GM21515 (cell line): ENCODE data around the gene SRSF9.

Source experiments
- ATAC-seq: cut with Tn5 transposase; IDR thresholded peaks from one replicate; pipeline ENCODE4 v1.9.1; 2021; ENCODE audit not compliant: unreplicated experiment

Gene SRSF9

DNA sequence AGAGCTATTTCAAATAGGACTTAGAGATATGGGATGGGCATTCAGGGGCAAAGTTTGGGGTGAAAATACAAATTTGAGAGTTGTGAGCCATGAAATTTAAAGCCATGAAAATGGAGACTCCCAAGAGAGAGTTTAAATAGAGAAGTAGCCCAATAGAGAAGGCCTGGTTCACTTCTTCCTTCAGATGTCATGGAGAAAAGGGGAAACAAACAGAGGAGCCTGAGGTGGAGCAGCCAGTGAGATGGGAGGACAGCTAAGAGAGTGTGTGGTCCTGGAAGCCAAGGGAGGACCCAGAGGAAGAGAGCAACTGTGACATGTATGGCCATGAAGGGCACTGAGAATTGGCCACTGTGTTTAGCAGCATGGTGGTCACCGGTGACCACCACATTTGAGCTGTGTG is 14.1 kb upstream of the SRSF9 start:
- ATAC-seq: no peak

DNA sequence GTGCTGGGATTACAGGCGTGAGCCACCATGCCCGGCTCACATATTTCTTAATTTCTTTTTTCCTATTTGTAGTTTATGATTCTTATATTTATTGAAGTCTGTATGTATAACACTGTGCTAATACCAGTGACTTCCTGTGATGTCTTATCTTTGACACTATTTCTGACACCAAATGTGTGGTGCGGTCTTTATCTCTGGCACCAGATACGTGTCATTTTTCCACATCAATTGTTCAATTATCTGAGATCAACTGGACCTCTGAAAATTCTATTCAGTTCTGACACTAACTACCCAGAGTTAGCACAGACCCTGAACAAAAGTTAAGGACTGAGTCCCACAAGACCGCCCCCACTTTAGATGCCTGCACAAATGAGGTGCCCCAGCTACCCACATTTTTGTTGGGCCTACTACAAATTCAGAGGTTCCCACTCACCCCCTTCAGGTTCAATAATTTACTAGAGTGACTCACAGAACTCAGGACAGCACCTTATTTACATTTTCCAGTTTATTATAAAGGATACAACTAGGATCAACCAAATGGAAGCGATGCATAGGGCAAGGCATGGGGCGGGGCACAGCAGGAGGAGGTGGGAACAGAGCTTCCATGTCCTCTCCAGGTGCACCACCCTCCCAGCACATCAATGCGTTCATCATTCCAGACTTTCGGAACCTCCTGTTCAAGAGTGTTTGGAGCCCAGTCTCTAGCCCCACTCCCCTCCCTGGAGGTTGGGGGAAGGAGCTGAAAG is 11.6 kb upstream of the SRSF9 start:
- no peak for ATAC-seq

GRCh38 chr12:120480211-120480610 is 10.7 kb upstream of the SRSF9 start:
- no peak for ATAC-seq

GRCh38 chr12:120479458-120479857 is 9.9 kb upstream of the SRSF9 start:
- ATAC-seq: no peak

- ATAC-seq: no peak
Measured at GRCh38 chr12:120475643-120476042, 6.1 kb upstream of the SRSF9 start.

DNA sequence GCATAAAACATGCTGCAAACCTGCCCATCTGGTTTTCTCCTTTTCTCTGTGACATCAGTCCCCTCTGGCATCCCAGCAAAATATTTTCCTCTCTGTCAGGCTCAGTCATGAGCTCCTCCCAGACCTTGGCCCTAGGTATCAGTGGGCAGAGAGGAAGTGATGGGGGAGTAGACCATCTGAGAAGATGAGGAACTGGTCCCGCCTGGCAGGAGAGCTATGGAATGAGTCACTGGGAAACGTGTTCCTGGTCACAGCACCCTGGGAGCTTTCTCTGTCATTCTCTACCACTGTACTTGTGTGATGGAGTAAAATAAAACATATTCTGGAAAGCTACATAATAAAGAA is 5.0 kb upstream of the SRSF9 start:
- no peak for ATAC-seq

DNA sequence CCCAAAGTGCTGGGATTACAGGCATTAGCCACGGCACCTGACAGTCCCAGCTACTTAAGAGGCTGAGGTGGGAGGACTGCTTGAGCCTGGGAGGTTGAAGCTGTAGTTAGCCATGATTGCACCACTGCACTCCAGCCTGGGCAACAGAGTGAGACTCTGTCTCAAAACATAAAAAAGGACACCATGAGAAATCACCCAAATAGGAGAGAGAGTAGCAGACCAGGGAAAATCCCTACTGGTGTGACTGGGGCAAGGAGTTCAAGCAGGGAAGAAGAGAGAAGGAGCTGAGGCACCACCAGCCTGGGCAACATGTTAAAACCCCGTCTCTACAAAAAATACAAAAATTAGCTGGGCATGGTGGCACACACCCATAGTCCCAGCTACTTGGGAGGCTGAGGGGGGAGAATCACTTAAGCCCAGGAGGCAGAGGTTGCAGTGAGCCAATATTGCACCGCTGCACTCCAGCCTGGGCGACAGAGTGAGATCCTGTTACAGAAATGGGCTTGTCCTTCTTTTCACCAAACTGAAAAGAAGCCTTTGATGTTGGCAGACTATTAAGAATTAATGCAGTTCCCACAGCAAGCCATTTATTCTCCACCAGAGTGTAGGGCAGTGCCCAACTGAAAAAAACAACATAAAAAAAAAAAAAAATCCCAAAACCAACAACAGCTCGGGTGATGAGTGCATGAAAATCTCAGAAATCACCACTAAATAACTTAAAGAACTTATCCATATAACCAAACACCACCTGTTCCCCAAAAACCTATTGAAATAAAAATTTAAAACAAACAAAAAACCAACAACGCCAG is 4.5 kb upstream of the SRSF9 start:
- no peak for ATAC-seq

GRCh38 chr12:120472521-120472920 is 3.0 kb upstream of the SRSF9 start:
- no peak for ATAC-seq

- ATAC-seq: no peak
Measured at GRCh38 chr12:120470150-120470784, 719 bp upstream of the SRSF9 start.

- ATAC-seq: peak; percentile 35
Measured at GRCh38 chr12:120468821-120469449, 613 bp downstream of the SRSF9 start.

- ATAC-seq: no peak
Measured at GRCh38 chr12:120468325-120468820, 1.2 kb downstream of the SRSF9 start.

GRCh38 chr12:120467439-120467838 is 2.1 kb downstream of the SRSF9 start:
- no peak for ATAC-seq

DNA sequence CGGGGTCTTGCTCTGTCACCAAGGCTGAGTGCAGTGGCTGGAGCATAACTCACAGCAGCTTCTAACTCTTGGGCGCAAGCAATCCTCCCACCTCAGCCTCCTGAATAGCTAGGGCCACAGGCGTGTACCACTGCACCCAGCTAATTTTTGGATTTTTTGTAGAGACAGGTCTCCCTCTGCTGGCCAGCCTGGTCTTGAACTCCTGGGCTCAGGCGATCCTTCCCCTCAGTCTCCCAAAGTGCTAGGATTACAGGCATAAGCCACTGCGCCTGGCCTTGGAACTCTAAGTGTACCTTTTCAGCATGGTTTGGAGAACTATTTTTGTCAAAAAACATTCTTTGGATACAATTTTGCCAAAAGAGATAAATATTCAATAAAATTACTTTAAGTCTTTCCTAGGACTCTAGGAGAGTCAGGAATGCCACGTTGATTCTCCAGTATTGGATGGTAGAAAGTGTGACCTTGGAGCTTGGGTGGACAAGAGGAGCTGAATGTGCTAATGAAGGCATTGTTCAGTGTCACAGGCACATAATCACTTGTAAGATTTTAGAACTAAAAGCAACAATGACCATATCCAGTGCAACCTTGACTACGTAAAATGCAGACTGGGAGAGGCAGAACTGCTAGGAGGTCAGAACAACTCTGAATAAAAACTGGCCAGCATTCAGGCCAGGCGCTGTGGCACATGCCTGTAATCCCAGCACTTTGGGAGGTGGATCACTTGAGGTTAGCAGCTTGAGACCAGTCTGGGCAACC is 2.8 kb downstream of the SRSF9 start:
- ATAC-seq: no peak

DNA sequence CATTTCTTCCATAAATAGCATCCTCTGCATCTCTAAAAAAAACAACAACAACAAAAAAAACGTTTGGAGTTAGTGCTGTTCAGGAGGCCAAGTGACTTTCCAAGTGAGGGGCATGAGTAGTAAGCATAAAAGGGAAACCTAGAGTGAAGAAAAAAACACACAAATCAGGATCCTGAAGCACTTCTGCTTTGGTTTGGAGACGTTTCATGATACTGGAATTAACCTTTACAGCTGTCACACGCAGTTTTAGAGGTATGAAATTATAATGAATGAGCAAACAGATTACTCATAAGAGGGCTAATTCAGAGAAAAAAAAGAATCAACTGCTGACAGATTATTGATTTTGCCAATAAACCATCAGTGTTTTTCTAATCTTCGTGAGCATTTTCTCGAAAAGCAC is 3.8 kb downstream of the SRSF9 start:
- no peak for ATAC-seq

DNA sequence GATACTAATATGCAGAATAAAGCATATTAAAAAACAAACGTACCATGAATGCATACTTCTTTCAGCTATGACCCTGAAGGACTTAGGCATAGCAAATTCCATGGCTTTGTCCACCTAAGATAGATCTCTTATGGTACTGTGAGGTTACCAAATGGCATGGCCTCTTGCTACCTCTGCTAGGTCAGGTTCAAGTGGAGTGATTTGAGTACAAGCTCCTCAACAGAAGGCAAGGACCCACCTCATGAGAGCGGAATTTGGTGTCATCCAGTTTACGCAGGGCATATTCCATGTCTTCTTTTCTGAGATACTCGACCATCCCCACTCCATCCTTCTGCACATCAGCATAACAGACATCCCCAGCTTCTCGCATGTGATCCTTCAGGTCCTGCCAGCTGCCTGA is 5.8 kb downstream of the SRSF9 start:
- no peak for ATAC-seq

DNA sequence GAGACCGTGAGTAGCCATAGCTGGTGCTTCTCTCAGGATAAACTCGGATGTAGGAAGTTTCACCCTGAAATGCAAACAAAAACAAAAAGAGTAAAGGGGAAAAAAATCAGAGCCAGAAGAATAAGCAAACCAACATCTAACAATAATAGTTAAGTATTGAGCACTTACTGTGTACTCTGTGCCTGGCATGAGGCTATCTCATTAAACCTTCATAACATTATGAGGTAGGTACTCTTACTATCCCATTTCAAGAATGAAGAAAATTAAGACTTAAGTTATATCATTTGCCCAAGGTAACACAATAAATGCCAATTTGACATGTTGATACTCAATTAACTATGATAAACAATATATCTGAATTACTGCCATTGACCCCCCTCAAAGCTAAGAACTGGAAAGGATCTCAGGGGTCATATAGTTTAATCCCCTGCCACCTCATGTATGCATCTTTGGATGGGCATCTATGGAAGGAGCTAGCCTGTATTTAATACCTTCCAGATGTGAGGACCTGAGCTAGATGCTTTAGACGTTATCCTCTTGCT is 7.4 kb downstream of the SRSF9 start:
- no peak for ATAC-seq

GRCh38 chr12:120460157-120460556 is 9.4 kb downstream of the SRSF9 start:
- ATAC-seq: no peak

DNA sequence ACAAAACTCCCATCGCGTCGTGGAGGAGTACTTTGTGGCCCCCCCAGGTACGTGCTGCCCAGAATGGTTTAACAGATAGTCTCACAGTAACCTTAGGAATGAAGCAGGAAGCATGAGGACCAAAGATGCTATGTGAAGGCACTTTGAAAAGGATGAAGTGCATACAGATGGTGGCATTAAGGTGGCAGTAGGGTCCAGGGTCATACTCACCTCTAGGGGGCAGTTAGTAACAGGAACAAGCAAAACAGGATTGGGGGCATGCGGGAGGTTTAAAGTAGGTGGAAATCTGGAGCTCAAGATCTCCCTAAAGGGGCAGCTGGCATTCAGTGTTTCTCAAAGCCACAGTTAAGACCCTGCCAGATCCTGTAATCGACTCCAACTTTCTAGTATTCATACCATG is 12.4 kb downstream of the SRSF9 start:
- no peak for ATAC-seq

GRCh38 chr12:120455302-120455701 is 14.2 kb downstream of the SRSF9 start:
- no peak for ATAC-seq

DNA sequence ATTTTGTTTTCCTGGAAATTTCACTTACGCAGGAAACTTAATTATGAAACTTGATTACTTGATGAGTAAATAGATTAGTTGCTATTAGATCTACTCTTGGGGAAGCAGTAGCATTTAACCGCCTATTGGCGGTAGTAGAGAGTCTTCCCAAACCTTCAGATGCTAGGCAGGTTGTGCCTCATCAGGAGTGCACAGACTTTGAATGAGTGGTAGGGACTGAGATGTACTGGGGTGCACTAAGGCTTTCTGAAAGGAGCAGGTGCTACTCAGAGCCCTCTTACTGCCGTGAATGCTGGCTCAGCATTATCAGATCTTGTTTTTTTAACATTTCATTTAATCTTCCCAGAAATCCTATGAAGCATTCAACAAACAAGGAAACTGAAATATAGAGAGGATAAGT is 15.6 kb downstream of the SRSF9 start:
- peak; percentile 61 for ATAC-seq
